ENCODE data around the gene XRCC5.

Gene XRCC5

GRCh38 chr2:216233281-216233995 is 124.3 kb downstream of the XRCC5 start:
- DNase-seq (ENCODE audit: low spot score) = no peak

- DNase-seq (ENCODE audit: low spot score) = peak; percentile 2
These were observed 125.0 kb downstream of the XRCC5 start for GRCh38 chr2:216234106-216234505.

GRCh38 chr2:216235462-216235861 is 126.3 kb downstream of the XRCC5 start:
- DNase-seq (ENCODE audit: low spot score) = peak; percentile 5

- peak; percentile 2 for DNase-seq (ENCODE audit: low spot score)
These were observed 126.7 kb downstream of the XRCC5 start for GRCh38 chr2:216235896-216236295.

- no peak for DNase-seq (ENCODE audit: low spot score)
These were observed 127.3 kb downstream of the XRCC5 start for GRCh38 chr2:216236486-216236885.

GRCh38 chr2:216242365-216242764 is 133.2 kb downstream of the XRCC5 start:
- no peak for DNase-seq (ENCODE audit: low spot score)

- no peak for DNase-seq (ENCODE audit: low spot score)
These were observed 133.9 kb downstream of the XRCC5 start for GRCh38 chr2:216243026-216243425.

- DNase-seq (ENCODE audit: low spot score) = no peak
These were observed 136.3 kb downstream of the XRCC5 start for GRCh38 chr2:216245391-216245975.

- DNase-seq (ENCODE audit: low spot score) = no peak
These were observed 137.6 kb downstream of the XRCC5 start for GRCh38 chr2:216246766-216247165.
